Transverse colon (tissue), 4 donors: Measurements from ENCODE around the gene SUPT16H. TPM values are rescaled to one million over a fixed set of nuclear protein-coding genes. Genes with fewer than 3 reads are reported as not detected.

Source experiments
- DNase-seq: peaks from one replicate; pipeline ENCODE4 v3.0.0-alpha.2; 2019
- H3K27ac ChIP-seq, 4 donors: fragments of 200-600 bp; sonication (generic); 2 replicates each; pipeline ENCODE4 v1.5.1; 2016 to 2018; ENCODE audit warnings: inconsistent platforms in 4 of 4
- H3K27me3 ChIP-seq: fragments of 200-600 bp; sonication (generic); 2 replicates; pipeline ENCODE4 v1.5.1; 2017; ENCODE audit warnings: inconsistent platforms
- H3K36me3 ChIP-seq, 4 donors: fragments of 200-600 bp; sonication (generic); 2 replicates each; pipeline ENCODE4 v1.5.1; 2017 to 2019; ENCODE audit warnings: inconsistent platforms in 4 of 4
- H3K4me1 ChIP-seq, 4 donors: fragments of 200-600 bp; sonication (generic); 2 replicates each; pipeline ENCODE4 v1.5.1; 2017 to 2020; ENCODE audit warnings: inconsistent platforms in 4 of 4
- H3K4me3 ChIP-seq, 4 donors: fragments of 200-600 bp; sonication (generic); 1 replicate in 1 of 4; 2 replicates in 3 of 4; pipeline versions ENCODE4 v1.5.1 to v1.6.1; 2017 to 2019; ENCODE audit warnings: inconsistent platforms in 4 of 4
- H3K9me3 ChIP-seq, 2 donors: fragments of 200-600 bp; sonication (generic); 2 replicates each; pipeline ENCODE4 v1.5.1; 2017 to 2019; ENCODE audit warnings: inconsistent platforms in 2 of 2
- CTCF ChIP-seq, 5 experiments: fragments of 200-600 bp in 3 of 5; fragments of 450-650 bp in 2 of 5; sonication (generic) in 3 of 5; IDR thresholded peaks; 1 replicate in 2 of 5; 2 replicates in 3 of 5; pipeline ENCODE4 v1.5.1; 2016 to 2017; ENCODE audit warnings: antibody characterized with exemption in 5 of 5, inconsistent platforms in 3 of 5, mild to moderate bottlenecking in 2 of 5, moderate library complexity in 1 of 5
- EP300 ChIP-seq: sonication (generic); formaldehyde crosslinking; IDR thresholded peaks from one replicate; pipeline ENCODE4 v1.6.1; 2017; ENCODE audit warnings: antibody characterized with exemption, low read depth
- POLR2A ChIP-seq: fragments of 450-650 bp; IDR thresholded peaks from one replicate; pipeline ENCODE4 v1.6.1; 2016; ENCODE audit warnings: antibody characterized with exemption, mild to moderate bottlenecking, moderate library complexity
- POLR2AphosphoS5 ChIP-seq, 3 donors: sonication (generic); formaldehyde crosslinking; IDR thresholded peaks; one replicate each; pipeline ENCODE4 v1.6.1; 2016; ENCODE audit warnings: antibody characterized with exemption in 3 of 3
- WGBS, 2 donors: methylation state at CpG; one replicate each; pipeline ENCODE4 v1.1.5; 2018; ENCODE audit warnings: low coverage in 1 of 2; 5-methylcytosine and 5-hydroxymethylcytosine counted together
- in situ Hi-C, 4 donors: fragments of 200-750 bp; cut with MboI; loops; one replicate each; pipeline versions ENCODE4 v1.15.0 to v1.15.1; 2017; ENCODE audit warnings: low sequenced_read_pairs in 3 of 4, low pct_ligation_motif_present in 1 of 4, low pct_unique_long_range_greater_than_20kb in 1 of 4
- intact Hi-C: fragments of 100-400 bp; cut with DNase I; formaldehyde crosslinking; loops from one replicate; pipeline ENCODE4 v1.15.1; 2023; ENCODE audit warnings: low total_unique reads
- total RNA-seq, 4 donors: library from RNA; depleted of rRNA; stranded (reverse); fragments of >200 nt; gene quantifications; one replicate each; pipeline ENCODE4 v1.1.0, GENCODE V29; 2016

The SUPT16H gene
- total RNA-seq, 4 donors from 2014 or later: 21.5 to 43.5 (median 36.4) TPM

- in situ Hi-C loops: no loop called here
- Histone ChIP-seq H3K27me3 (no peaks in the 10 kb centered on the region), H3K27ac (no peak overlapping the region), H3K36me3 (peaks cover 0 to 97% (median 50%) of the 10 kb centered on the region in 4 donors), H3K4me1 (no peaks in the 10 kb centered on the region), H3K9me3 (no peaks in the 10 kb centered on the region), H3K4me3 (no peak overlapping the region)
- TF ChIP-seq CTCF (IDR thresholded peaks at IDR 0.05) (no peak), POLR2AphosphoS5 (IDR thresholded peaks at IDR 0.05) (no peak), EP300 (no peak), POLR2A (no peak)
- intact Hi-C loops: no loop called here
- DNase-seq: no peak
Observed at GRCh38 chr14:21406213-21406612, 22.4 kb upstream of the SUPT16H start.

GRCh38 chr14:21405097-21405496 is 21.3 kb upstream of the SUPT16H start:
- Histone ChIP-seq H3K4me3 (no peak overlapping the region), H3K27ac (no peak overlapping the region), H3K4me1 (no peaks in the 10 kb centered on the region), H3K36me3 (peaks cover 0 to 97% (median 52%) of the 10 kb centered on the region in 4 donors), H3K9me3 (no peaks in the 10 kb centered on the region), H3K27me3 (no peaks in the 10 kb centered on the region)
- DNase-seq: no peak
- in situ Hi-C loops (no loop called here), intact Hi-C loops (no loop called here)
- TF ChIP-seq EP300 (no peak), POLR2AphosphoS5 (IDR thresholded peaks at IDR 0.05) (no peak), CTCF (IDR thresholded peaks at IDR 0.05) (no peak), POLR2A (no peak)
- WGBS, 2 donors: 79 to 89% methylated on average over 2 to 3 of the region's 3 CpGs

GRCh38 chr14:21399311-21399870 is 15.6 kb upstream of the SUPT16H start:
- no peak for TF ChIP-seq POLR2A
- no peak for TF ChIP-seq EP300
- TF ChIP-seq CTCF (IDR thresholded peaks at IDR 0.05): no peak
- in situ Hi-C loops (loop anchor here in 1 of 4 donors (25.0 kb wide), 1 partner anchor 162 kb away; no protein-coding TSS in a partner anchor), intact Hi-C loops (no loop called here)
- no peaks in the 10 kb centered on the region for H3K27me3 ChIP-seq
- no peak overlapping the region for H3K27ac ChIP-seq
- H3K36me3 ChIP-seq: peaks cover 0 to 96% (median 49%) of the 10 kb centered on the region in 4 donors
- WGBS, 2 donors: 98 to 100% methylated on average over 3 to 5 of the region's 5 CpGs
- H3K4me3 ChIP-seq: no peak overlapping the region
- no peaks in the 10 kb centered on the region for H3K9me3 ChIP-seq
- H3K4me1 ChIP-seq: no peaks in the 10 kb centered on the region
- no peak for DNase-seq

GRCh38 chr14:21398901-21399300 is 15.1 kb upstream of the SUPT16H start:
- no peak for TF ChIP-seq EP300
- no peak for TF ChIP-seq POLR2A
- no peak for TF ChIP-seq POLR2AphosphoS5 (IDR thresholded peaks at IDR 0.05)
- TF ChIP-seq CTCF (IDR thresholded peaks at IDR 0.05): no peak
- intact Hi-C loops: no loop called here
- WGBS, 2 donors: 80 to 94% methylated on average over 2 to 4 of the region's 4 CpGs

More at GRCh38 chr14:21398901-21399300, 15.1 kb upstream of the SUPT16H start:
- Histone ChIP-seq H3K36me3 (peaks cover 0 to 98% (median 50%) of the 10 kb centered on the region in 4 donors), H3K27me3 (no peaks in the 10 kb centered on the region), H3K4me1 (no peaks in the 10 kb centered on the region), H3K4me3 (no peak overlapping the region), H3K9me3 (no peaks in the 10 kb centered on the region), H3K27ac (no peak overlapping the region)
- DNase-seq: no peak
- in situ Hi-C loops: loop anchor here in 1 of 4 donors (25.0 kb wide), 1 partner anchor 162 kb away; no protein-coding TSS in a partner anchor
